CD14-positive monocyte (primary cell): ENCODE data around the gene LYRM1. TPM values are rescaled to one million over a fixed set of nuclear protein-coding genes. Genes with fewer than 3 reads are reported as not detected.

Source experiments
- DNase-seq, 3 donors: peaks; one replicate each; pipeline ENCODE4 v3.0.0-alpha.2; 2011 to 2022
- H2AFZ ChIP-seq: 2 replicates; pipeline ENCODE4 v1.6.0; 2012; ENCODE audit warnings: mild to moderate bottlenecking, low read depth, low read length, inconsistent platforms; ENCODE audit not compliant: insufficient read depth, poor library complexity, severe bottlenecking
- H3K27ac ChIP-seq, 2 donors: 1 replicate in 1 of 2; 2 replicates in 1 of 2; pipeline ENCODE4 v1.5.1; 2012 to 2013; ENCODE audit warnings: low read length in 2 of 2, control low read depth in 1 of 2, inconsistent platforms in 1 of 2, low read depth in 1 of 2, mild to moderate bottlenecking in 1 of 2
- H3K27me3 ChIP-seq, 2 donors: one replicate each; pipeline versions ENCODE4 v1.6.0 to v1.6.1; 2011 to 2013; ENCODE audit warnings: low read length in 2 of 2; ENCODE audit not compliant: control insufficient read depth in 2 of 2, insufficient read depth in 2 of 2
- H3K36me3 ChIP-seq, 2 donors: replicated peaks in 1 of 2; 1 replicate in 1 of 2; 2 replicates in 1 of 2; pipeline versions ENCODE4 v1.5.1 to v1.6.1; 2012 to 2013; ENCODE audit warnings: low read length in 2 of 2, control low read depth in 1 of 2, inconsistent platforms in 1 of 2, mild to moderate bottlenecking in 1 of 2; ENCODE audit not compliant: insufficient read depth in 2 of 2, control insufficient read depth in 1 of 2
- H3K4me1 ChIP-seq, 2 donors: 1 replicate in 1 of 2; 2 replicates in 1 of 2; pipeline versions ENCODE4 v1.5.1 to v1.6.1; 2012 to 2013; ENCODE audit warnings: low read length in 2 of 2, control low read depth in 1 of 2, inconsistent platforms in 1 of 2, mild to moderate bottlenecking in 1 of 2, moderate library complexity in 1 of 2; ENCODE audit not compliant: insufficient read depth in 2 of 2, control insufficient read depth in 1 of 2
- H3K4me2 ChIP-seq: replicated peaks from 2 replicates; pipeline ENCODE3; 2012; ENCODE audit warnings: low read length, moderate library complexity, mild to moderate bottlenecking; ENCODE audit not compliant: poor library complexity, severe bottlenecking; ENCODE audit errors: extremely low read depth
- H3K4me3 ChIP-seq, 3 experiments: fragments of 200-600 bp in 1 of 3; sonication (generic) in 1 of 3; replicated peaks in 1 of 3; 1 replicate in 2 of 3; 2 replicates in 1 of 3; pipeline ENCODE4 v1.5.1; 2011 to 2013; ENCODE audit warnings: low read length in 3 of 3, mild to moderate bottlenecking in 3 of 3, control low read depth in 2 of 3, low read depth in 2 of 3, inconsistent platforms in 1 of 3, moderate library complexity in 1 of 3
- H3K79me2 ChIP-seq: 2 replicates; pipeline ENCODE4 v1.6.0; 2012; ENCODE audit warnings: mild to moderate bottlenecking, control low read depth, inconsistent platforms, low read length, moderate library complexity; ENCODE audit not compliant: insufficient read depth
- H3K9ac ChIP-seq: 2 replicates; pipeline ENCODE4 v1.6.0; 2017; ENCODE audit warnings: low read length, mild to moderate bottlenecking; ENCODE audit not compliant: insufficient read depth, poor library complexity, severe bottlenecking
- H3K9me3 ChIP-seq, 2 donors: replicated peaks in 1 of 2; 1 replicate in 1 of 2; 2 replicates in 1 of 2; pipeline versions ENCODE4 v1.5.1 to v1.6.1; 2012 to 2013; ENCODE audit warnings: low read length in 2 of 2, control low read depth in 1 of 2; ENCODE audit not compliant: control insufficient read depth in 1 of 2, insufficient read depth in 1 of 2
- H4K20me1 ChIP-seq: 2 replicates; pipeline ENCODE4 v1.6.0; 2012; ENCODE audit warnings: mild to moderate bottlenecking, low read length, control low read depth, moderate library complexity; ENCODE audit not compliant: insufficient read depth
- H3K27ac Mint-ChIP-seq, 7 donors: one replicate each; pipeline ENCODE4 v1.8.0; 2020; ENCODE audit warnings: mild to moderate bottlenecking in 7 of 7, mixed read lengths in 7 of 7, moderate library complexity in 6 of 7, inconsistent platforms in 2 of 7
- H3K27me3 Mint-ChIP-seq, 3 donors: one replicate each; pipeline ENCODE4 v1.8.0; 2021 to 2022; ENCODE audit warnings: low read depth in 3 of 3, mild to moderate bottlenecking in 3 of 3, mixed read lengths in 3 of 3, moderate library complexity in 3 of 3, inconsistent platforms in 1 of 3
- H3K36me3 Mint-ChIP-seq, 2 donors: one replicate each; pipeline ENCODE4 v1.8.0; 2020; ENCODE audit warnings: mixed read lengths in 2 of 2, inconsistent platforms in 1 of 2, mild to moderate bottlenecking in 1 of 2
- H3K4me1 Mint-ChIP-seq: one replicate; pipeline ENCODE4 v1.8.0; 2020; ENCODE audit warnings: mild to moderate bottlenecking, mixed read lengths
- H3K4me3 Mint-ChIP-seq, 2 donors: one replicate each; pipeline ENCODE4 v1.8.0; 2020; ENCODE audit warnings: mild to moderate bottlenecking in 2 of 2, mixed read lengths in 2 of 2, moderate library complexity in 1 of 2
- H3K9me3 Mint-ChIP-seq, 7 donors: one replicate each; pipeline ENCODE4 v1.8.0; 2020 to 2022; ENCODE audit warnings: mixed read lengths in 7 of 7, mild to moderate bottlenecking in 6 of 7, moderate library complexity in 6 of 7, inconsistent platforms in 2 of 7
- CTCF ChIP-seq: fragments of 200-600 bp; IDR thresholded peaks from one replicate; pipeline ENCODE4 v1.8.0; 2022; ENCODE audit warnings: antibody characterized with exemption, mild to moderate bottlenecking
- WGBS: methylation state at CpG from one replicate; pipeline ENCODE4 v1.1.5; 2013; ENCODE audit warnings: missing lambda C conversion rate; ENCODE audit not compliant: insufficient coverage; 5-methylcytosine and 5-hydroxymethylcytosine counted together
- intact Hi-C, 2 donors: fragments of 100-400 bp; cut with micrococcal nuclease; formaldehyde crosslinking; loops; one replicate each; pipeline versions ENCODE4 v1.15.0 to v1.15.1; 2023
- polyA plus RNA-seq, 3 donors: library from polyadenylated mRNA; depleted of rRNA in 1 of 3; unstranded in 2 of 3; stranded (reverse) in 1 of 3; fragments of 300-500 nt in 2 of 3; fragments of >200 nt in 1 of 3; fragmentation: Illumina TruSeq in 2 of 3; gene quantifications; 1 replicate in 2 of 3; 2 replicates in 1 of 3; pipeline ENCODE4 v1.2.3, GENCODE V29; 2012 to 2021

Gene LYRM1
- polyA plus RNA-seq, 3 donors, result 14.8 to 29.5 (median 25.5) TPM

GRCh38 chr16:20923876-20924275 is 23.3 kb downstream of the LYRM1 start:
- Mint-ChIP-seq H3K4me1 (no peaks in the 10 kb centered on the region), H3K27ac (no peak overlapping the region), H3K4me3 (no peak overlapping the region), H3K9me3 (no peaks in the 10 kb centered on the region), H3K27me3 (peaks cover 0 to 1% (median 0%) of the 10 kb centered on the region in 3 donors), H3K36me3 (peaks cover 4 to 5% of the 10 kb centered on the region in 2 donors)
- DNase-seq, result no peak
- no peak overlapping the region for H2AFZ ChIP-seq
- no peaks in the 10 kb centered on the region for H3K4me1 ChIP-seq
- no peak overlapping the region for H3K4me2 ChIP-seq
- TF ChIP-seq CTCF, result no peak
- H3K27me3 ChIP-seq, result no peaks in the 10 kb centered on the region
- H3K9ac ChIP-seq, result no peak overlapping the region
- H3K36me3 ChIP-seq, result peaks cover 0 to 13% of the 10 kb centered on the region in 2 donors
- H4K20me1 ChIP-seq, result no peaks in the 10 kb centered on the region
- H3K9me3 ChIP-seq, result no peaks in the 10 kb centered on the region
- intact Hi-C loops, result no loop called here
- no CpG with 5 or more reads among the region's 3 CpGs for WGBS
- no peak overlapping the region for H3K27ac ChIP-seq
- no peak overlapping the region for H3K4me3 ChIP-seq
- no peaks in the 10 kb centered on the region for H3K79me2 ChIP-seq

- DNase-seq, result no peak
- no peak overlapping the region for H3K27ac Mint-ChIP-seq
- H3K9me3 ChIP-seq, result no peaks in the 10 kb centered on the region
- no peaks in the 10 kb centered on the region for H3K4me1 Mint-ChIP-seq
- H3K4me2 ChIP-seq, result no peak overlapping the region
- H3K9me3 Mint-ChIP-seq, result no peaks in the 10 kb centered on the region
- no peak overlapping the region for H3K4me3 Mint-ChIP-seq
- H3K27me3 Mint-ChIP-seq, result peaks cover 0 to 1% (median 0%) of the 10 kb centered on the region in 3 donors
- H4K20me1 ChIP-seq, result no peaks in the 10 kb centered on the region
- no peak overlapping the region for H2AFZ ChIP-seq
- H3K36me3 ChIP-seq, result peaks cover 0 to 13% of the 10 kb centered on the region in 2 donors
- H3K27me3 ChIP-seq, result no peaks in the 10 kb centered on the region
- H3K4me1 ChIP-seq, result no peaks in the 10 kb centered on the region
- H3K9ac ChIP-seq, result no peak overlapping the region
- no peak overlapping the region for H3K4me3 ChIP-seq
- no peak overlapping the region for H3K27ac ChIP-seq
- peaks cover 2 to 5% of the 10 kb centered on the region in 2 donors for H3K36me3 Mint-ChIP-seq
- 100% methylated on average over 1 of the region's 1 CpG for WGBS
- TF ChIP-seq CTCF, result no peak
- intact Hi-C loops, result no loop called here
- H3K79me2 ChIP-seq, result no peaks in the 10 kb centered on the region
Measured at GRCh38 chr16:20925751-20926150, 25.2 kb downstream of the LYRM1 start.
